Activated CD4-positive, alpha-beta T cell treated with anti-CD3 and anti-CD28 coated beads, Interleukin-2, amount 10 ng/mL, durations not matched to agents 7 days and 5 days (primary cell): Measurements from ENCODE around the gene RALGAPA2. TPM values are rescaled to one million over a fixed set of nuclear protein-coding genes. Genes with fewer than 3 reads are reported as not detected.
"Not testable (repeated sequence)": the region's sequence is repeated elsewhere in the genome, so short reads cannot be mapped to it uniquely, and the experiment has no call there.

ENCODE experiments used
- CTCF ChIA-PET: fragments of 350-600 bp; sonication (Branson Sonifier 250); formaldehyde crosslinking; loops from one replicate; lab custom pipeline; 2021; ENCODE audit warnings: antibody characterized with exemption; lab: Charles Lee
- POLR2A ChIA-PET: fragments of 350-600 bp; sonication (Branson Sonifier 250); formaldehyde crosslinking; loops from one replicate; lab custom pipeline; 2021; ENCODE audit warnings: antibody characterized with exemption; lab: Charles Lee
- DNase-seq: peaks from one replicate; pipeline ENCODE4 v3.0.0-alpha.2; 2020
- H3K27ac Mint-ChIP-seq: one replicate; pipeline ENCODE4 v1.8.0; 2021; ENCODE audit warnings: mild to moderate bottlenecking, moderate library complexity, mixed read lengths
- H3K27me3 Mint-ChIP-seq: one replicate; pipeline ENCODE4 v1.8.0; 2021; ENCODE audit warnings: mixed read lengths
- H3K36me3 Mint-ChIP-seq: one replicate; pipeline ENCODE4 v1.8.0; 2021; ENCODE audit warnings: low read depth, mixed read lengths
- H3K4me1 Mint-ChIP-seq: one replicate; pipeline ENCODE4 v1.8.0; 2021; ENCODE audit warnings: mixed read lengths
- H3K4me3 Mint-ChIP-seq: one replicate; pipeline ENCODE4 v1.8.0; 2021; ENCODE audit warnings: mild to moderate bottlenecking, moderate library complexity, mixed read lengths
- H3K9me3 Mint-ChIP-seq: one replicate; pipeline ENCODE4 v1.8.0; 2021; ENCODE audit warnings: mixed read lengths
- total RNA-seq, 2 experiments: library from RNA; stranded (reverse); gene quantifications; one replicate each; pipeline ENCODE4 v1.2.3, GENCODE V29; 2021

Gene RALGAPA2
- total RNA-seq, 2 experiments from 2014 or later: 26.4 to 31.7 TPM

- ChIA-PET POLR2A (no interaction called here), CTCF (no interaction called here)
- H3K36me3 Mint-ChIP-seq: peaks cover 6% of the 10 kb centered on the region
- H3K4me3 Mint-ChIP-seq: no peak overlapping the region
- no peaks in the 10 kb centered on the region for H3K9me3 Mint-ChIP-seq
- no peak for DNase-seq
- peaks cover 12% of the 10 kb centered on the region for H3K4me1 Mint-ChIP-seq
- no peaks in the 10 kb centered on the region for H3K27me3 Mint-ChIP-seq
- H3K27ac Mint-ChIP-seq: no peak overlapping the region
Measured at GRCh38 chr20:20549704-20550103, 162.7 kb downstream of the RALGAPA2 start.

GRCh38 chr20:20549267-20549612, 163.2 kb downstream of the RALGAPA2 start:
- ChIA-PET CTCF (no interaction called here), POLR2A (no interaction called here)
- Mint-ChIP-seq H3K27me3 (no peaks in the 10 kb centered on the region), H3K4me3 (no peak overlapping the region), H3K36me3 (peaks cover 10% of the 10 kb centered on the region), H3K27ac (no peak overlapping the region), H3K4me1 (peaks cover 12% of the 10 kb centered on the region), H3K9me3 (no peaks in the 10 kb centered on the region)
- DNase-seq: no peak

DNA sequence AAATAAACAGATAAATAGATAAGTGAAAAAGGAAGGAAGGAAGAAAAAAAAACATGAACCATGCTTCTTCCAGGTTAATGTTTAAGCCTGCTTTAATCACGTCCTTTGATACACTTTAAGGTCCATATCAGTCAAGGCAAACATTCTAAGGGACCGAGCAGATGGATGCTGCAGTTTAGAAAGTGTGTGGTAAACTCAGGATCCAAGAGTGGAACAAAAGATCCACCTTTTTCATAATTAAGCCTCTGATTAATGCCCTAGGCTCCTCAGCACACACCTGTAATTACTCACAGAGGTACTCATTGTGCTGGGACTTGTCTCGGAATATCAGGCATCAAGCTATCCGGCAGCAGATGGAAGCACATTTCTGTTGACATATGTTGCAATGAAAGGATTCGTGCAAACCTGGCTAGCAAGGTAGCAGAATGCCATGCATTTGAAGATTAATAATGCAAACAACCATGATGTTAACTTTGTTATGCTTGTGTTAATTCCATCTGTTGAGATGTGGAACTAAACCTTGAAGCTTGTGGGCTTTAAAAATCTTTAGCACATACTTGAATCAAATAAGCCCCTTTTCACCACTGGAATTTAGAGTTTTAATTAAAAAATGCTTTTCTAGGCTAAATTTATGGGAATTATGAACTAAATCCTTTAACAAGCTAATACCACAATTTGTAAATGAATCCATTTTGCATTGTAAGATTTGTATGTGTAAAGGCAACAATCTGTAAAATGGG, 163.7 kb downstream of the RALGAPA2 start:
- no peak overlapping the region for H3K4me3 Mint-ChIP-seq
- peaks cover 12% of the 10 kb centered on the region for H3K4me1 Mint-ChIP-seq
- no peaks in the 10 kb centered on the region for H3K9me3 Mint-ChIP-seq
- DNase-seq: no peak
- H3K36me3 Mint-ChIP-seq: peaks cover 14% of the 10 kb centered on the region
- no peak overlapping the region for H3K27ac Mint-ChIP-seq
- H3K27me3 Mint-ChIP-seq: no peaks in the 10 kb centered on the region
- CTCF ChIA-PET: no interaction called here
- POLR2A ChIA-PET: no interaction called here

GRCh38 chr20:20547876-20548266, 164.6 kb downstream of the RALGAPA2 start:
- H3K36me3 Mint-ChIP-seq: peaks cover 19% of the 10 kb centered on the region
- no peaks in the 10 kb centered on the region for H3K27me3 Mint-ChIP-seq
- H3K4me3 Mint-ChIP-seq: no peak overlapping the region
- ChIA-PET CTCF (interaction anchor here (0.6 kb wide), 1 partner anchor 101 kb away, joined by 3 read pairs; no protein-coding TSS in a partner anchor), POLR2A (no interaction called here)
- H3K4me1 Mint-ChIP-seq: peaks cover 12% of the 10 kb centered on the region
- H3K9me3 Mint-ChIP-seq: no peaks in the 10 kb centered on the region
- no peak for DNase-seq
- H3K27ac Mint-ChIP-seq: no peak overlapping the region

DNA sequence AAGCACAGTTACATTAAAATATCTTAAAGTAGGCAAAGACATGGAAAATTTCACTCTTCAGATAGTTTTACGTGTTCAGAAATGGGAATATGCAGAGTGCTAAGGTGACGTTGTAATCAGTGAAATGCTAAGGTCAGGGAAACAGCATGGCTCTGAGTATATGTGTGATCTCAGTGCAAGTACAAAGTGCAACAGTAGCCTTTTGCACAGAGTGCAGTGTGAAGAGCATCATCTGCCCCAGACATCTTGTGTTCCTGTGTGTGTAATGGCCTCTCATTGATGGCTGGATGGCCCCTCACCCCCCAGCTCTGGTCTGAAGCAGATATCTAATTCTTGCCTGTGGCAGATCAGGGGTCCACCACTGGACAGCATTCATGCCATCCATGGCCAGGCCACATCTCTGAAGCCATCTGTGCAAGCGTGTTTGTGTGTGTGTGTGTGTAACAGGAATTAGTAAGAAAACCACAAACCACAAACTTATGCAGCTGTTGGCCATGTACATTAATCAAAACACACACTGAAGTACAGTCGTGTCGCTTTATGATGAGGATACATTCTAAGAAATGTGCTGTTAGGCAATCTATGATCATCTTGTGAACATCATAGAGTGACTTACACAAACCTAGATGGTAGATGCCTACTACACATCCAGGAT, 165.1 kb downstream of the RALGAPA2 start:
- H3K4me3 Mint-ChIP-seq: no peak overlapping the region
- CTCF ChIA-PET: interaction anchor here (0.6 to 0.7 kb wide), 2 partner anchors 32 to 100 kb away, joined by 3 read pairs; no protein-coding TSS in a partner anchor
- POLR2A ChIA-PET: no interaction called here
- H3K27ac Mint-ChIP-seq: no peak overlapping the region
- no peak for DNase-seq
- H3K9me3 Mint-ChIP-seq: no peaks in the 10 kb centered on the region
- H3K36me3 Mint-ChIP-seq: peaks cover 22% of the 10 kb centered on the region
- no peaks in the 10 kb centered on the region for H3K27me3 Mint-ChIP-seq
- peaks cover 12% of the 10 kb centered on the region for H3K4me1 Mint-ChIP-seq

DNA sequence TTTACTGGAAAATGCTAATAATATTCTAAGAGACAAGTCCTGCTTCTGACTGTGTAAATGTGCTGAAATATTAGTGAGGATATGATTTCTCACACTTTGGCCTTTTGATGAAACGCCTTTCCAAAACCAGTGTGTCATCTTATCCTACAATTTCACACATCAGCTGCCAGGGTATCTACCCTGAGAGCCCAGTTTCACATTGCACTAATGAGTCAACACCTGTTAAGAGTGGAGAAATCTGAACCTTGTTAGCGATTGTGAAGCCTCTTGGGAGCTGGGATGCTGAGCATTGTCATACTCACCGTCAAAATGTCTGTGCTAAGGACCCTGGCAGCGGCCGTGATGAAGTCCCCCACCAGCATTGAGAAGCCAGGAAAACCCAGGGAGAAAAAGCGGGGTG, 166.0 kb downstream of the RALGAPA2 start:
- Mint-ChIP-seq H3K27ac (no peak overlapping the region), H3K4me3 (no peak overlapping the region), H3K36me3 (peaks cover 24% of the 10 kb centered on the region), H3K27me3 (no peaks in the 10 kb centered on the region), H3K9me3 (no peaks in the 10 kb centered on the region), H3K4me1 (peaks cover 12% of the 10 kb centered on the region)
- ChIA-PET CTCF (interaction anchor here (0.7 kb wide), 1 partner anchor 10 kb away, joined by 3 read pairs; no protein-coding TSS in a partner anchor), POLR2A (no interaction called here)
- no peak for DNase-seq

DNA sequence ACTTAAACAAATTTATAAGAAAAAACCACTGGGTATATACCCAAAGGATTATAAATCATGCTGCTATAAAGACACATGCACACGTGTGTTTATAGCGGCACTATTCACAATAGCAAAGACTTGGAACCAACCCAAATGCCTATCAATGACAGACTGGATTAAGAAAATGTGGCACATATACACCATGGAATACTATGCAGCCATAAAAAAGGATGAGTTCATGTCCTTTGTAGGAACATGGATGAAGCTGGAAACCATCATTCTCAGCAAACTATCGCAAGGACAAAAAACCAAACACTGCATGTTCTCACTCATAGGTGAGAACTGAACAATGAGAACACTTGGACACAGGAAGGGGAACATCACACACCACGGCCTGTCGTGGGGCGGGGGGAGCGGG, 169.1 kb downstream of the RALGAPA2 start:
- H3K9me3 Mint-ChIP-seq, POLR2A ChIA-PET, CTCF ChIA-PET, DNase-seq, H3K27me3 Mint-ChIP-seq, H3K4me3 Mint-ChIP-seq, H3K27ac Mint-ChIP-seq: not testable (repeated sequence)
- peaks cover 12% of the 10 kb centered on the region for H3K4me1 Mint-ChIP-seq
- peaks cover 24% of the 10 kb centered on the region for H3K36me3 Mint-ChIP-seq

- no peak for DNase-seq
- H3K27ac Mint-ChIP-seq: no peak overlapping the region
- H3K4me3 Mint-ChIP-seq: no peak overlapping the region
- POLR2A ChIA-PET: no interaction called here
- no peaks in the 10 kb centered on the region for H3K9me3 Mint-ChIP-seq
- no peaks in the 10 kb centered on the region for H3K4me1 Mint-ChIP-seq
- H3K27me3 Mint-ChIP-seq: no peaks in the 10 kb centered on the region
- no peaks in the 10 kb centered on the region for H3K36me3 Mint-ChIP-seq
- CTCF ChIA-PET: no interaction called here
Measured at GRCh38 chr20:20536240-20536933, 176.1 kb downstream of the RALGAPA2 start.

DNA sequence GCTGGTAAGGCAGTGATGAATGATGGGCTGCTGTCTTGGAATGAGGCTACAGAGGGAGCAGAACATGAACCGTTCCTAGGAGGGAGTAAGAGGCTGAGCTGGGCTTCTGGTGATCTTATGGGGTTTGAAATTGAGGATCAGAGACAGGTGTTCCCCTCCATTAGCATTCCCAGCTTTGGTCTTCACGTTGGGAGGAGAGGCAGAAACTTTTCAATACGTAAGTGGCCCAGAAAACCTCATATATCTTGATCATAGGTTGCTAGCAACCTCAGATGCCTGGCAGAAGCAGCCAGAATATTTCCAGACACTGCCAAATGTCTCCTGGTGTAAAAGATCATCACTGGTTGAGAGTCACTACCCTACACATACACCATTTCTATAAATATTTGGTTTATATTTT, 177.4 kb downstream of the RALGAPA2 start:
- no peaks in the 10 kb centered on the region for H3K36me3 Mint-ChIP-seq
- DNase-seq: no peak
- no peak overlapping the region for H3K4me3 Mint-ChIP-seq
- no peaks in the 10 kb centered on the region for H3K9me3 Mint-ChIP-seq
- POLR2A ChIA-PET: no interaction called here
- CTCF ChIA-PET: no interaction called here
- H3K27me3 Mint-ChIP-seq: no peaks in the 10 kb centered on the region
- no peaks in the 10 kb centered on the region for H3K4me1 Mint-ChIP-seq
- H3K27ac Mint-ChIP-seq: no peak overlapping the region

GRCh38 chr20:20531283-20531682, 181.2 kb downstream of the RALGAPA2 start:
- Mint-ChIP-seq H3K4me3 (no peak overlapping the region), H3K27me3 (no peaks in the 10 kb centered on the region), H3K36me3 (no peaks in the 10 kb centered on the region), H3K4me1 (no peaks in the 10 kb centered on the region), H3K27ac (no peak overlapping the region), H3K9me3 (no peaks in the 10 kb centered on the region)
- CTCF ChIA-PET: no interaction called here
- POLR2A ChIA-PET: no interaction called here
- DNase-seq: no peak

- DNase-seq: no peak
- Mint-ChIP-seq H3K4me3 (no peak overlapping the region), H3K9me3 (no peaks in the 10 kb centered on the region), H3K36me3 (no peaks in the 10 kb centered on the region), H3K4me1 (no peaks in the 10 kb centered on the region), H3K27ac (no peak overlapping the region), H3K27me3 (no peaks in the 10 kb centered on the region)
- POLR2A ChIA-PET: no interaction called here
- CTCF ChIA-PET: no interaction called here
Measured at GRCh38 chr20:20530428-20531151, 181.9 kb downstream of the RALGAPA2 start.

GRCh38 chr20:20529597-20529996, 182.8 kb downstream of the RALGAPA2 start:
- no peaks in the 10 kb centered on the region for H3K27me3 Mint-ChIP-seq
- H3K36me3 Mint-ChIP-seq: no peaks in the 10 kb centered on the region
- H3K27ac Mint-ChIP-seq: no peak overlapping the region
- no peak for DNase-seq
- no peaks in the 10 kb centered on the region for H3K4me1 Mint-ChIP-seq
- ChIA-PET CTCF (no interaction called here), POLR2A (no interaction called here)
- H3K4me3 Mint-ChIP-seq: no peak overlapping the region
- no peaks in the 10 kb centered on the region for H3K9me3 Mint-ChIP-seq

DNA sequence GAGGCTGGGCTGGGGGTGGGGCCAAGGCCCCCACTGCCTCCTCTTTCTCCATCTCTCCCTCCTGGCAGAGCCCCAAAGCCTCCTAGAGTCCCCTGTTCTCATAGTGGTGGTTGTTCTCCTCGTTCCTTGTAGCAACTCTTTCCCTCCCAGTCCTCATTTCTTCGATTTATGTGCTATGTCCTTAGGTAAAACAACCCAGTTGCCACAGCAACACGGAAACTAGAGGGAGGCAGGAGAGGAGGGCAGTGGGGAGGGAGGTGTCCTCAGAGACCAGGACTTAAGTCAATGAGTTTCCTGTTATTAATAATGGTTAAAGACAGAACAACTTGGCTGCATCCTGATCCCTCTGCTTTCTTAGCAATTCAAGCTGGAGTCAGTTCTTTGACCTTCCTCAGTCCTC, 183.6 kb downstream of the RALGAPA2 start:
- no peak for DNase-seq
- CTCF ChIA-PET: no interaction called here
- H3K27ac Mint-ChIP-seq: no peak overlapping the region

More for the DNA sequence above, 183.6 kb downstream of the RALGAPA2 start:
- no peaks in the 10 kb centered on the region for H3K4me1 Mint-ChIP-seq
- no peak overlapping the region for H3K4me3 Mint-ChIP-seq
- no peaks in the 10 kb centered on the region for H3K27me3 Mint-ChIP-seq
- no peaks in the 10 kb centered on the region for H3K9me3 Mint-ChIP-seq
- no peaks in the 10 kb centered on the region for H3K36me3 Mint-ChIP-seq
- POLR2A ChIA-PET: no interaction called here
